Adrenal gland (tissue), 5 donors: Measurements from ENCODE around the gene ADM5.

Source experiments
- POLR2A ChIP-seq, 2 donors: fragments of 450-650 bp; IDR thresholded peaks; one replicate each; pipeline ENCODE4 v1.6.1; 2017; ENCODE audit warnings: antibody characterized with exemption in 2 of 2, mild to moderate bottlenecking in 2 of 2, moderate library complexity in 1 of 2
- TF ChIP-seq, protein P1 (sequence below), 6 experiments: fragments of 450-650 bp in 4 of 6; fragments of 200-600 bp in 2 of 6; sonication (generic) in 1 of 6; IDR thresholded peaks; 1 replicate in 5 of 6; 2 replicates in 1 of 6; pipeline versions ENCODE4 v1.5.1 to v1.8.0; 2016 to 2021; ENCODE audit warnings: antibody characterized with exemption in 6 of 6, mild to moderate bottlenecking in 2 of 6, moderate library complexity in 1 of 6
- donor health status: DM: no; HTN: no; CAD: no.

DNA sequence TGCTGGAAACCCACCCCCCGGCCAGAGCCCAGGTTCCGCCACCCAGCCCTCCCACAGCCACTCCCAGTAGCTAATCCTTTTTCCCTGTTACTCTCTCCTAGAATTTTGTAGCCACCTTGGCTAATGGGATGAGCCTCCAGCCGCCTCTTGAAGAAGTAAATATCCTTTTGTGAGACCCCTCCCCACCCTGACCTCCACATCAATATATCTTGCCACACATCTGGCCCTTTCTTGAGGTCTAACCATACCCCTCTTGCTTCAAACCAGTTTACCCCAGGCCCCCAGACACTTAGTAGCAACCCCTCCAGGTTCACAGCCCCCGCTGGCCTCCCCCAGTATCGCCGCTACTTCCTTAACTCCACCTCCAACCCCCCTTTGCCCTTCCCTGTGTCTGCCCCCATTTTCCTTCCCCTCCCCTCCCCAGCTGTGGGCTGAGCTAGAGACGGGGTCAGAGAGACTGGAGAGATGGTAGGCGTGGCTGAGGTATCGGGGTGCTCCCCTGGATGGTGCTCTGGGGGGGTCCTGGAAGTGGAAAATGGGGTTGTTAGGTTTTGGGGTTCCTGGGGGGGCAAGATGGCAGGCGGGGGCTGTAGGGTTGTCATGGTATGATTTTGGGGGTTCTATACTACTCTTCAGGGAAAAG lies 9.5 kb upstream of the ADM5 start:
- TF ChIP-seq, protein P1, sequence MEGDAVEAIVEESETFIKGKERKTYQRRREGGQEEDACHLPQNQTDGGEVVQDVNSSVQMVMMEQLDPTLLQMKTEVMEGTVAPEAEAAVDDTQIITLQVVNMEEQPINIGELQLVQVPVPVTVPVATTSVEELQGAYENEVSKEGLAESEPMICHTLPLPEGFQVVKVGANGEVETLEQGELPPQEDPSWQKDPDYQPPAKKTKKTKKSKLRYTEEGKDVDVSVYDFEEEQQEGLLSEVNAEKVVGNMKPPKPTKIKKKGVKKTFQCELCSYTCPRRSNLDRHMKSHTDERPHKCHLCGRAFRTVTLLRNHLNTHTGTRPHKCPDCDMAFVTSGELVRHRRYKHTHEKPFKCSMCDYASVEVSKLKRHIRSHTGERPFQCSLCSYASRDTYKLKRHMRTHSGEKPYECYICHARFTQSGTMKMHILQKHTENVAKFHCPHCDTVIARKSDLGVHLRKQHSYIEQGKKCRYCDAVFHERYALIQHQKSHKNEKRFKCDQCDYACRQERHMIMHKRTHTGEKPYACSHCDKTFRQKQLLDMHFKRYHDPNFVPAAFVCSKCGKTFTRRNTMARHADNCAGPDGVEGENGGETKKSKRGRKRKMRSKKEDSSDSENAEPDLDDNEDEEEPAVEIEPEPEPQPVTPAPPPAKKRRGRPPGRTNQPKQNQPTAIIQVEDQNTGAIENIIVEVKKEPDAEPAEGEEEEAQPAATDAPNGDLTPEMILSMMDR (IDR thresholded peaks at IDR 0.05) = no peak
- TF ChIP-seq POLR2A (IDR thresholded peaks at IDR 0.05) = no peak
